ENCODE measurements around the gene MYO9B. TPM values are rescaled to one million over a fixed set of nuclear protein-coding genes. Genes with fewer than 3 reads are reported as not detected.

MYO9B gene
- total RNA-seq, 3 donors from 2014 or later (not counting 1 experiment from before 2014, with no cell fraction given) = 321 to 378 (median 365) TPM

GRCh38 chr19:17095141-17095919, 19.8 kb downstream of the MYO9B start:
- Histone ChIP-seq H3K27ac (ENCODE audit: low read length) (no peak overlapping the region), H3K36me3 (ENCODE audit: control insufficient read depth, insufficient read depth, low read length) (peaks cover 3% of the 10 kb centered on the region), H3K4me1 (ENCODE audit: control insufficient read depth, insufficient read depth, low read length) (peaks cover 37% of the 10 kb centered on the region), H3K9me3 (ENCODE audit: control insufficient read depth, insufficient read depth, low read length) (no peaks in the 10 kb centered on the region), H3K27me3 (ENCODE audit: control insufficient read depth, insufficient read depth, low read length) (no peaks in the 10 kb centered on the region), H3K4me3 (ENCODE audit: low read length) (no peak overlapping the region)
- TF ChIP-seq, protein P1, sequence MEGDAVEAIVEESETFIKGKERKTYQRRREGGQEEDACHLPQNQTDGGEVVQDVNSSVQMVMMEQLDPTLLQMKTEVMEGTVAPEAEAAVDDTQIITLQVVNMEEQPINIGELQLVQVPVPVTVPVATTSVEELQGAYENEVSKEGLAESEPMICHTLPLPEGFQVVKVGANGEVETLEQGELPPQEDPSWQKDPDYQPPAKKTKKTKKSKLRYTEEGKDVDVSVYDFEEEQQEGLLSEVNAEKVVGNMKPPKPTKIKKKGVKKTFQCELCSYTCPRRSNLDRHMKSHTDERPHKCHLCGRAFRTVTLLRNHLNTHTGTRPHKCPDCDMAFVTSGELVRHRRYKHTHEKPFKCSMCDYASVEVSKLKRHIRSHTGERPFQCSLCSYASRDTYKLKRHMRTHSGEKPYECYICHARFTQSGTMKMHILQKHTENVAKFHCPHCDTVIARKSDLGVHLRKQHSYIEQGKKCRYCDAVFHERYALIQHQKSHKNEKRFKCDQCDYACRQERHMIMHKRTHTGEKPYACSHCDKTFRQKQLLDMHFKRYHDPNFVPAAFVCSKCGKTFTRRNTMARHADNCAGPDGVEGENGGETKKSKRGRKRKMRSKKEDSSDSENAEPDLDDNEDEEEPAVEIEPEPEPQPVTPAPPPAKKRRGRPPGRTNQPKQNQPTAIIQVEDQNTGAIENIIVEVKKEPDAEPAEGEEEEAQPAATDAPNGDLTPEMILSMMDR (IDR thresholded peaks at IDR 0.05) = no peak
- H3K4me3 Mint-ChIP-seq = no peak overlapping the region
- no peaks in the 10 kb centered on the region for H3K9me3 Mint-ChIP-seq
- H3K4me1 Mint-ChIP-seq = peaks cover 41 to 53% of the 10 kb centered on the region in 2 donors
- intact Hi-C loops (cut with micrococcal nuclease) = no loop called here
- H3K36me3 Mint-ChIP-seq = no peaks in the 10 kb centered on the region
- no peaks in the 10 kb centered on the region for H3K27me3 Mint-ChIP-seq (ENCODE audit: low read depth in 2 of 2)
- 90% methylated on average over 23 of the region's 23 CpGs for WGBS (ENCODE audit: insufficient coverage)
- H3K27ac Mint-ChIP-seq = peak overlapping the region; percentile 1 to 70
- ATAC-seq = no peak
- DNase-seq = no peak

DNA sequence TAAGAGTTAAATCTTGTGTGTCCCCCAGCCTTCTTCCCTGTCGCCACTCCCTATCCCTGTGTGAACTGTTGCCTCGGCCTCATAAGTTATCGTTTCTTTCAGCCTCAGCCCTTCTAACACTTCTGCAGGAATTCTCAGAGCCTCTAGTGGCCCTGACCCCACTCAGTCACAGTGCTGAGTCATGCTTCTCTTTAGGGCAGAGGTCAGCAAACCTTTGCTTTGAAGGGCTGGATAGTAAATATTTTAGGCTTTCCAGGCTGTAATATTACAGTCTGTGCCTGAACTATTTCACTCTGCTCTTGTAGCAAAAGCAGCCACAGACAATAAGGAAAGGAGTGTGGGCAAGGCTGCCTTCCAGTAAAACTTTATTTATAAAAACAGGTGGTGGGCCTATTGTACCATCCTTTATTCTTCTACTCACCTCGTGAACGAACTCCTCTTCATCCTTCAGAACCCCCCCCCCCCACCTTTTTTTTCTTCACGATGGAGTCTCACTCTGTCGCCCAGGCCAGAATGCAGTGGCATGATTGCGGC, 22.1 kb downstream of the MYO9B start:
- H3K27me3 Mint-ChIP-seq (ENCODE audit: low read depth in 2 of 2) = no peaks in the 10 kb centered on the region
- intact Hi-C loops (cut with micrococcal nuclease) = no loop called here
- ATAC-seq = peak in 1 of 3 donors; percentile 9
- Histone ChIP-seq H3K27me3 (ENCODE audit: control insufficient read depth, insufficient read depth, low read length) (no peaks in the 10 kb centered on the region), H3K9me3 (ENCODE audit: control insufficient read depth, insufficient read depth, low read length) (no peaks in the 10 kb centered on the region), H3K27ac (ENCODE audit: low read length) (no peak overlapping the region), H3K4me1 (ENCODE audit: control insufficient read depth, insufficient read depth, low read length) (peaks cover 24% of the 10 kb centered on the region), H3K36me3 (ENCODE audit: control insufficient read depth, insufficient read depth, low read length) (peaks cover 16% of the 10 kb centered on the region), H3K4me3 (ENCODE audit: low read length) (no peak overlapping the region)
- H3K9me3 Mint-ChIP-seq = no peaks in the 10 kb centered on the region
- 89% methylated on average over 7 of the region's 8 CpGs for WGBS (ENCODE audit: insufficient coverage)
- peaks cover 37 to 48% of the 10 kb centered on the region in 2 donors for H3K4me1 Mint-ChIP-seq
- TF ChIP-seq, protein P1 (IDR thresholded peaks at IDR 0.05) = no peak
- no peak overlapping the region for H3K4me3 Mint-ChIP-seq
- peak overlapping the region in 1 of 2 donors; percentile 70 for H3K27ac Mint-ChIP-seq
- no peaks in the 10 kb centered on the region for H3K36me3 Mint-ChIP-seq
- DNase-seq = no peak

DNA sequence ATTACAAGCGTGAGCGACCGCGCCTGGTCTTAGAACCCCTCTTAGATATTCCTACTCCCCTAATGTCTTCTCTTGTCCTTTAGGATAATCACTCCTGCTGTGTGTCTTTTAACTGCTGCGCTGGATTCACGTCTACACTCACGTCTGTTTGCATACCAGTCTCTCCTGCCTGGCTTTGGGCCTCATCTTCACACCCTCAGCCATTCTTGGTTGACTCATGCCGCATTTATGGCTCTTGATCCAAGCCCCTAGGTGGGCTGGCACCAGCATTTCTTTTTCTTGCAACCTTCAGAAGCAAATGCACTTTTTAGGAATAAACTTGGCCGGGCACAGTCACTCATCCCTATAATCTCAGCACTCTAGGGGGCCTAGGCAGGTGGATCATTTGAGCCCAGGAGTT, 22.7 kb downstream of the MYO9B start:
- Histone ChIP-seq H3K27ac (ENCODE audit: low read length) (no peak overlapping the region), H3K4me3 (ENCODE audit: low read length) (no peak overlapping the region), H3K36me3 (ENCODE audit: control insufficient read depth, insufficient read depth, low read length) (peaks cover 22% of the 10 kb centered on the region), H3K4me1 (ENCODE audit: control insufficient read depth, insufficient read depth, low read length) (peaks cover 28% of the 10 kb centered on the region), H3K27me3 (ENCODE audit: control insufficient read depth, insufficient read depth, low read length) (no peaks in the 10 kb centered on the region), H3K9me3 (ENCODE audit: control insufficient read depth, insufficient read depth, low read length) (peaks cover 4% of the 10 kb centered on the region)
- no peak for ATAC-seq
- intact Hi-C loops (cut with micrococcal nuclease) = no loop called here
- H3K4me1 Mint-ChIP-seq = peaks cover 37 to 53% of the 10 kb centered on the region in 2 donors
- no peaks in the 10 kb centered on the region for H3K27me3 Mint-ChIP-seq (ENCODE audit: low read depth in 2 of 2)
- no peak overlapping the region for H3K4me3 Mint-ChIP-seq
- peaks cover 0 to 2% of the 10 kb centered on the region in 2 donors for H3K9me3 Mint-ChIP-seq
- TF ChIP-seq, protein P1 (IDR thresholded peaks at IDR 0.05) = no peak
- H3K27ac Mint-ChIP-seq = peak overlapping the region in 1 of 2 donors; percentile 70
- WGBS (ENCODE audit: insufficient coverage) = 97% methylated on average over 9 of the region's 9 CpGs
- no peak for DNase-seq
- H3K36me3 Mint-ChIP-seq = no peaks in the 10 kb centered on the region
